GM19324 (cell line): Measurements from ENCODE around the gene VAV3.
A peak's percentile ranks its signal among the peaks of the same experiment; 100 is the strongest.

Source experiments
- ATAC-seq: cut with Tn5 transposase; IDR thresholded peaks from one replicate; pipeline ENCODE4 v1.9.1; 2021; ENCODE audit warnings: mild to moderate bottlenecking, moderate library complexity; ENCODE audit not compliant: unreplicated experiment, low FRiP score

The VAV3 gene

GRCh38 chr1:107975851-107976250 lies 10.9 kb upstream of the VAV3 start:
- ATAC-seq = no peak

- ATAC-seq = no peak
Observed at GRCh38 chr1:107974090-107974489, 9.1 kb upstream of the VAV3 start.

GRCh38 chr1:107972391-107973180 lies 7.6 kb upstream of the VAV3 start:
- ATAC-seq = no peak

GRCh38 chr1:107966550-107966949 lies 1.6 kb upstream of the VAV3 start:
- no peak for ATAC-seq

- ATAC-seq = no peak
Observed at GRCh38 chr1:107964336-107965109, 457 bp downstream of the VAV3 start.

GRCh38 chr1:107963601-107964335 lies 1.2 kb downstream of the VAV3 start:
- peak; percentile 76 for ATAC-seq

GRCh38 chr1:107963008-107963407 lies 2.0 kb downstream of the VAV3 start:
- no peak for ATAC-seq

- no peak for ATAC-seq
Observed at GRCh38 chr1:107954719-107955415, 10.1 kb downstream of the VAV3 start.

- ATAC-seq = no peak
Observed at GRCh38 chr1:107954126-107954525, 10.9 kb downstream of the VAV3 start.

- ATAC-seq = no peak
Observed at GRCh38 chr1:107953556-107953955, 11.4 kb downstream of the VAV3 start.

GRCh38 chr1:107952989-107953388 lies 12.0 kb downstream of the VAV3 start:
- ATAC-seq = no peak

- no peak for ATAC-seq
Observed at GRCh38 chr1:107950464-107950863, 14.5 kb downstream of the VAV3 start.

GRCh38 chr1:107949467-107950253 lies 15.3 kb downstream of the VAV3 start:
- ATAC-seq = peak; percentile 61

- no peak for ATAC-seq
Observed at GRCh38 chr1:107946794-107947193, 18.2 kb downstream of the VAV3 start.

GRCh38 chr1:107943694-107944093 lies 21.3 kb downstream of the VAV3 start:
- ATAC-seq = no peak

GRCh38 chr1:107942814-107943213 lies 22.2 kb downstream of the VAV3 start:
- no peak for ATAC-seq

GRCh38 chr1:107941531-107941930 lies 23.4 kb downstream of the VAV3 start:
- no peak for ATAC-seq

GRCh38 chr1:107941123-107941522 lies 23.9 kb downstream of the VAV3 start:
- ATAC-seq = no peak

GRCh38 chr1:107940701-107941100 lies 24.3 kb downstream of the VAV3 start:
- no peak for ATAC-seq
